ENCODE data around the gene TENM4. TPM values are rescaled to one million over a fixed set of nuclear protein-coding genes. Genes with fewer than 3 reads are reported as not detected.

Gene TENM4
- total and polyA plus RNA-seq, 4 donors = 0.02 to 0.33 (median 0.14) TPM

GRCh38 chr11:79082907-79083306 lies 357.9 kb downstream of the TENM4 start:
- WGBS = 79% methylated on average over 7 of the region's 7 CpGs

DNA sequence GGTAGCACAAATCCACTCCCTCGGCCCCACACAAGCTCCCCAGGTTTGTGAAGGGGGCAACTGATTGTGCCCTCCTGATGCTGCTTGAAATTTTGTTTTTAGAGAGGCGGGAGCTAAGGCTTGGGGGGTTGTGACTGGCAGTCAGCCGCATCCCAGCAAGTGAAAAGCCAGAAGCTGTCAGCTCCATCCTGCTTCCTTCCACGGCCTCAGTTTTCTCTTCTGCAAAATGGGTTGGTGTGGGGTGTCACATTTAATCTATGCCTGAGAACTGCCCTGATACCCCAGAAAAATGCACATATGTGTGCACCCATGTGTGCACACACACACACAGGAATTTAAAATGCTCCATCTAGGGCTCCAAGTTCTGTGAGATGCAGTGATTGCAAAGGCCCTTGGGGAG lies 358.6 kb downstream of the TENM4 start:
- 92% methylated on average over 4 of the region's 4 CpGs for WGBS
- TF ChIP-seq EGR1 (IDR thresholded peaks at IDR 0.05; ENCODE audit: low read depth in 2 of 2) (no peak), MAX (IDR thresholded peaks at IDR 0.05) (no peak), RAD21 (IDR thresholded peaks at IDR 0.05) (no peak), TAF1 (conservative IDR thresholded peaks at IDR 0.05) (no peak), HNF4G (IDR thresholded peaks at IDR 0.05) (no peak), HNF4A (conservative IDR thresholded peaks at IDR 0.05) (no peak)
- TF ChIP-seq, protein P1, sequence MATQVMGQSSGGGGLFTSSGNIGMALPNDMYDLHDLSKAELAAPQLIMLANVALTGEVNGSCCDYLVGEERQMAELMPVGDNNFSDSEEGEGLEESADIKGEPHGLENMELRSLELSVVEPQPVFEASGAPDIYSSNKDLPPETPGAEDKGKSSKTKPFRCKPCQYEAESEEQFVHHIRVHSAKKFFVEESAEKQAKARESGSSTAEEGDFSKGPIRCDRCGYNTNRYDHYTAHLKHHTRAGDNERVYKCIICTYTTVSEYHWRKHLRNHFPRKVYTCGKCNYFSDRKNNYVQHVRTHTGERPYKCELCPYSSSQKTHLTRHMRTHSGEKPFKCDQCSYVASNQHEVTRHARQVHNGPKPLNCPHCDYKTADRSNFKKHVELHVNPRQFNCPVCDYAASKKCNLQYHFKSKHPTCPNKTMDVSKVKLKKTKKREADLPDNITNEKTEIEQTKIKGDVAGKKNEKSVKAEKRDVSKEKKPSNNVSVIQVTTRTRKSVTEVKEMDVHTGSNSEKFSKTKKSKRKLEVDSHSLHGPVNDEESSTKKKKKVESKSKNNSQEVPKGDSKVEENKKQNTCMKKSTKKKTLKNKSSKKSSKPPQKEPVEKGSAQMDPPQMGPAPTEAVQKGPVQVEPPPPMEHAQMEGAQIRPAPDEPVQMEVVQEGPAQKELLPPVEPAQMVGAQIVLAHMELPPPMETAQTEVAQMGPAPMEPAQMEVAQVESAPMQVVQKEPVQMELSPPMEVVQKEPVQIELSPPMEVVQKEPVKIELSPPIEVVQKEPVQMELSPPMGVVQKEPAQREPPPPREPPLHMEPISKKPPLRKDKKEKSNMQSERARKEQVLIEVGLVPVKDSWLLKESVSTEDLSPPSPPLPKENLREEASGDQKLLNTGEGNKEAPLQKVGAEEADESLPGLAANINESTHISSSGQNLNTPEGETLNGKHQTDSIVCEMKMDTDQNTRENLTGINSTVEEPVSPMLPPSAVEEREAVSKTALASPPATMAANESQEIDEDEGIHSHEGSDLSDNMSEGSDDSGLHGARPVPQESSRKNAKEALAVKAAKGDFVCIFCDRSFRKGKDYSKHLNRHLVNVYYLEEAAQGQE (IDR thresholded peaks at IDR 0.05) = no peak
- TF ChIP-seq, protein P2, sequence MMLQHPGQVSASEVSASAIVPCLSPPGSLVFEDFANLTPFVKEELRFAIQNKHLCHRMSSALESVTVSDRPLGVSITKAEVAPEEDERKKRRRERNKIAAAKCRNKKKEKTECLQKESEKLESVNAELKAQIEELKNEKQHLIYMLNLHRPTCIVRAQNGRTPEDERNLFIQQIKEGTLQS (IDR thresholded peaks at IDR 0.05) = no peak
- Histone ChIP-seq H3K4me1 (ENCODE audit: control insufficient read depth in 4 of 4, insufficient read depth in 4 of 4, low read length in 3 of 4) (no peaks in the 10 kb centered on the region), H3K27me3 (ENCODE audit: control insufficient read depth in 4 of 4, insufficient read depth in 4 of 4, low read length in 3 of 4) (no peaks in the 10 kb centered on the region), H3K9ac (ENCODE audit: low read depth in 1 of 2, low read length in 2 of 2) (no peak overlapping the region), H3K27ac (ENCODE audit: low read depth in 1 of 2, low read length in 2 of 2) (no peak overlapping the region), H3K4me3 (ENCODE audit: low read depth in 1 of 3, low read length in 3 of 3) (no peak overlapping the region), H3K36me3 (ENCODE audit: control insufficient read depth in 4 of 4, insufficient read depth in 3 of 4, low read depth in 1 of 4, low read length in 3 of 4) (no peaks in the 10 kb centered on the region), H3K9me3 (ENCODE audit: control insufficient read depth in 4 of 4, low read length in 3 of 4) (no peaks in the 10 kb centered on the region)
- no peak for DNase-seq (ENCODE audit: low spot score)

More at GRCh38 chr11:79082907-79083306, 357.9 kb downstream of the TENM4 start:
- Histone ChIP-seq H3K36me3 (ENCODE audit: control insufficient read depth in 4 of 4, insufficient read depth in 3 of 4, low read depth in 1 of 4, low read length in 3 of 4) (no peaks in the 10 kb centered on the region), H3K4me1 (ENCODE audit: control insufficient read depth in 4 of 4, insufficient read depth in 4 of 4, low read length in 3 of 4) (no peaks in the 10 kb centered on the region), H3K9me3 (ENCODE audit: control insufficient read depth in 4 of 4, low read length in 3 of 4) (no peaks in the 10 kb centered on the region), H3K9ac (ENCODE audit: low read depth in 1 of 2, low read length in 2 of 2) (no peak overlapping the region), H3K4me3 (ENCODE audit: low read depth in 1 of 3, low read length in 3 of 3) (no peak overlapping the region), H3K27ac (ENCODE audit: low read depth in 1 of 2, low read length in 2 of 2) (no peak overlapping the region), H3K27me3 (ENCODE audit: control insufficient read depth in 4 of 4, insufficient read depth in 4 of 4, low read length in 3 of 4) (no peaks in the 10 kb centered on the region)
- no peak for TF ChIP-seq HNF4G (IDR thresholded peaks at IDR 0.05)
- TF ChIP-seq NR2F2 (IDR thresholded peaks at IDR 0.05) = no peak
- no peak for TF ChIP-seq FOXA1 (IDR thresholded peaks at IDR 0.05)
- no peak for TF ChIP-seq FOXA2 (IDR thresholded peaks at IDR 0.05)
- no peak for TF ChIP-seq RAD21 (IDR thresholded peaks at IDR 0.05)
- TF ChIP-seq MAX (IDR thresholded peaks at IDR 0.05) = no peak
- TF ChIP-seq YY1 (IDR thresholded peaks at IDR 0.05) = no peak
- TF ChIP-seq, protein P2 (IDR thresholded peaks at IDR 0.05) = no peak
- TF ChIP-seq TAF1 (conservative IDR thresholded peaks at IDR 0.05) = no peak
- TF ChIP-seq GABPA (IDR thresholded peaks at IDR 0.05 in 1 of 2, conservative IDR thresholded peaks at IDR 0.05 in 1 of 2) = no peak
- TF ChIP-seq SP1 (IDR thresholded peaks at IDR 0.05) = no peak
- TF ChIP-seq, protein P3, sequence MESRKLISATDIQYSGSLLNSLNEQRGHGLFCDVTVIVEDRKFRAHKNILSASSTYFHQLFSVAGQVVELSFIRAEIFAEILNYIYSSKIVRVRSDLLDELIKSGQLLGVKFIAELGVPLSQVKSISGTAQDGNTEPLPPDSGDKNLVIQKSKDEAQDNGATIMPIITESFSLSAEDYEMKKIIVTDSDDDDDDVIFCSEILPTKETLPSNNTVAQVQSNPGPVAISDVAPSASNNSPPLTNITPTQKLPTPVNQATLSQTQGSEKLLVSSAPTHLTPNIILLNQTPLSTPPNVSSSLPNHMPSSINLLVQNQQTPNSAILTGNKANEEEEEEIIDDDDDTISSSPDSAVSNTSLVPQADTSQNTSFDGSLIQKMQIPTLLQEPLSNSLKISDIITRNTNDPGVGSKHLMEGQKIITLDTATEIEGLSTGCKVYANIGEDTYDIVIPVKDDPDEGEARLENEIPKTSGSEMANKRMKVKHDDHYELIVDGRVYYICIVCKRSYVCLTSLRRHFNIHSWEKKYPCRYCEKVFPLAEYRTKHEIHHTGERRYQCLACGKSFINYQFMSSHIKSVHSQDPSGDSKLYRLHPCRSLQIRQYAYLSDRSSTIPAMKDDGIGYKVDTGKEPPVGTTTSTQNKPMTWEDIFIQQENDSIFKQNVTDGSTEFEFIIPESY (IDR thresholded peaks at IDR 0.05) = no peak
- no peak for DNase-seq (ENCODE audit: low spot score)
